Heart left ventricle (tissue), 13 donors: ENCODE data around the gene OSTM1.

Experiments
- POLR2A ChIP-seq, 2 donors: fragments of 450-650 bp; IDR thresholded peaks; one replicate each; pipeline ENCODE4 v1.6.1; 2017; ENCODE audit warnings: antibody characterized with exemption in 2 of 2, mild to moderate bottlenecking in 2 of 2, moderate library complexity in 2 of 2
- TF ChIP-seq, protein P1 (sequence below), 12 donors: fragments of 200-600 bp; sonication (generic) in 4 of 12; IDR thresholded peaks; one replicate each; pipeline versions ENCODE4 v1.5.0 to v1.8.0; 2018 to 2022; ENCODE audit warnings: antibody characterized with exemption in 12 of 12, mild to moderate bottlenecking in 5 of 12
- donor health status: ischemic (EF 13 %, LVEDD 7.1; RV severe dilation, severe dysfunction).
- donor health status: DM: no; HTN: yes; CAD: no.
- donor health status: DM: no; HTN: no; CAD: no.
- donor health status: ischemic (EF 25% LVEDD 6.9; RV normal size, moderate dysfunction).
- donor health status: ischemic (EF 25% LVEDD 5.7; RV mildly dilated, moderate dysfunction).
- donor health status: ischemic (EF 35%, LVEDD 5.7; RV mildly dilated, moderate dysfunction).
- donor health status: nonischemic (EF 11% LVEDD 7.7; RV severe dilation, severe dysfunction).
- donor health status: DM: yes; HTN: yes; CAD: no.
- donor health status: PGD.
- donor health status: ischemic (EF 29% LVEDD 5.4; RV normal size, mild dysfunction).
- donor health status: nonischemic (EF 23%, LVEDD 6.1; RV moderate dilation, normal function).

DNA sequence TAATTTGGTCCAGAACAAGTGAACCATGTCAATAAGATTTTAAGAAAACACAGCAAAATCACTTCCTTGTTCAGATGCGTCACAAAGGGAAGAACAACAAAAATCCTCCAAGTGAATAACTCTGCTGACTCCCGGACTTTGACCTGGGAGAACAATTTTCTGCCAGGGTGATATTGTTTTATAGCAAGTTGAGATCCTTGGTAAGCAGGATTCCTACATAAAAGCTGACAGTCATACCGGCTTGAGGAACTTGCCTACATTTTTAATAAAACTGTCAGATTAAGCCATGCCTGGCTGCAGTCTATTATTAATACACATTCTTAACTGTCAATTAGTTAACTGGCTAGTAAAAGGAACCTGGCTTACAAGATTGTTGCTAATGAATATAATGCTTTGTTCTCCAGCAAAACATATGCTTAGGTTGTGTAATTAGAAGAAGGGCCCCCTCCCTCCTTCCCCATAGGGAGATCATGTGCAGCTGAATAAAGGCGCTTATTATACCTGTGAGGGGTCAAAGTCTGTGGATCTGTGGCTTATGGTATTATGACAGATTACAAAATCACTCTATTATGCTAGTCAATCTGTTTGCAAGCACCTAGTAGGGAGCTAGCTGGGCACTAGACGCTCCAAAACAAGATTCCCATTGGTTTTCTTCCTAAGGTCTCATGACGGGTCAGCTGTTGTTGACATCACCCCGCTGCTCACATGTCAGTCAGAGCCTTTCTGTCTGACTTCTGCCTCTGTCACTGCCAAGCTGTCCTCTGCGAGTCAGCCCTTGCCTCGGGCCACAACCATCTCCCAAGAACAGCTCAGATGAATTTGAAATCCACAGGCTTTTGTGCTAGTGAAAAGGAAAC is 71.9 kb downstream of the OSTM1 start:
- TF ChIP-seq, protein P1, sequence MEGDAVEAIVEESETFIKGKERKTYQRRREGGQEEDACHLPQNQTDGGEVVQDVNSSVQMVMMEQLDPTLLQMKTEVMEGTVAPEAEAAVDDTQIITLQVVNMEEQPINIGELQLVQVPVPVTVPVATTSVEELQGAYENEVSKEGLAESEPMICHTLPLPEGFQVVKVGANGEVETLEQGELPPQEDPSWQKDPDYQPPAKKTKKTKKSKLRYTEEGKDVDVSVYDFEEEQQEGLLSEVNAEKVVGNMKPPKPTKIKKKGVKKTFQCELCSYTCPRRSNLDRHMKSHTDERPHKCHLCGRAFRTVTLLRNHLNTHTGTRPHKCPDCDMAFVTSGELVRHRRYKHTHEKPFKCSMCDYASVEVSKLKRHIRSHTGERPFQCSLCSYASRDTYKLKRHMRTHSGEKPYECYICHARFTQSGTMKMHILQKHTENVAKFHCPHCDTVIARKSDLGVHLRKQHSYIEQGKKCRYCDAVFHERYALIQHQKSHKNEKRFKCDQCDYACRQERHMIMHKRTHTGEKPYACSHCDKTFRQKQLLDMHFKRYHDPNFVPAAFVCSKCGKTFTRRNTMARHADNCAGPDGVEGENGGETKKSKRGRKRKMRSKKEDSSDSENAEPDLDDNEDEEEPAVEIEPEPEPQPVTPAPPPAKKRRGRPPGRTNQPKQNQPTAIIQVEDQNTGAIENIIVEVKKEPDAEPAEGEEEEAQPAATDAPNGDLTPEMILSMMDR (IDR thresholded peaks at IDR 0.05): no peak
- no peak for TF ChIP-seq POLR2A (IDR thresholded peaks at IDR 0.05)
